Uterus (tissue), 4 donors: ENCODE data around the gene LDLRAD4. TPM values are rescaled to one million over a fixed set of nuclear protein-coding genes. Genes with fewer than 3 reads are reported as not detected.

Experiments used
- DNase-seq, 2 donors: peaks; one replicate each; pipeline ENCODE4 v3.0.0-alpha.2; 2019 to 2020
- H3K27ac ChIP-seq, 2 donors: fragments of 200-600 bp; sonication (generic); 1 replicate in 1 of 2; 2 replicates in 1 of 2; pipeline ENCODE4 v1.5.1; 2016 to 2018
- H3K27me3 ChIP-seq, 2 donors: fragments of 200-600 bp; sonication (generic); one replicate each; pipeline ENCODE4 v1.5.1; 2018 to 2019; ENCODE audit warnings: control low read depth in 1 of 2
- H3K36me3 ChIP-seq, 2 donors: fragments of 200-600 bp; sonication (generic); one replicate each; pipeline ENCODE4 v1.5.1; 2019; ENCODE audit warnings: control low read depth in 1 of 2
- H3K4me1 ChIP-seq, 2 donors: fragments of 200-600 bp; sonication (generic); one replicate each; pipeline ENCODE4 v1.5.1; 2018 to 2019; ENCODE audit warnings: control low read depth in 1 of 2
- H3K4me3 ChIP-seq, 2 donors: fragments of 200-600 bp; sonication (generic); 1 replicate in 1 of 2; 2 replicates in 1 of 2; pipeline ENCODE4 v1.5.1; 2018 to 2019; ENCODE audit warnings: mild to moderate bottlenecking in 1 of 2
- H3K9me3 ChIP-seq, 2 donors: fragments of 200-600 bp; sonication (generic); one replicate each; pipeline ENCODE4 v1.5.1; 2019; ENCODE audit warnings: control low read depth in 1 of 2
- CTCF ChIP-seq, 4 experiments: fragments of 200-600 bp in 2 of 4; fragments of 450-650 bp in 2 of 4; sonication (generic) in 2 of 4; IDR thresholded peaks; one replicate each; pipeline ENCODE4 v1.5.1; 2016 to 2019; ENCODE audit warnings: antibody characterized with exemption in 4 of 4, mild to moderate bottlenecking in 2 of 4, moderate library complexity in 1 of 4
- POLR2A ChIP-seq, 2 donors: fragments of 450-650 bp; IDR thresholded peaks; one replicate each; pipeline ENCODE4 v1.6.1; 2016; ENCODE audit warnings: antibody characterized with exemption in 2 of 2, mild to moderate bottlenecking in 1 of 2, moderate library complexity in 1 of 2
- intact Hi-C: fragments of 100-400 bp; cut with DNase I; formaldehyde crosslinking; loops from one replicate; pipeline ENCODE4 v1.15.1; 2023; ENCODE audit warnings: low total_unique reads
- total RNA-seq, 4 donors: library from RNA; depleted of rRNA in 3 of 4; stranded (reverse); fragments of >200 nt in 3 of 4; gene quantifications; one replicate each; pipeline versions ENCODE4 v1.1.0 to v1.2.4, GENCODE V29; 2014 to 2023
- donor health status: DM: yes; HTN: yes; CAD: no.

Gene LDLRAD4
- total RNA-seq, 4 donors from 2014 or later, result 23.8 to 82.2 (median 39.3) TPM

- no peaks in the 10 kb centered on the region for H3K9me3 ChIP-seq
- no peak overlapping the region for H3K4me3 ChIP-seq
- intact Hi-C loops, result no loop called here
- H3K27ac ChIP-seq, result no peak overlapping the region
- TF ChIP-seq CTCF (IDR thresholded peaks at IDR 0.05), result no peak
- no peak for TF ChIP-seq POLR2A (IDR thresholded peaks at IDR 0.05)
- no peaks in the 10 kb centered on the region for H3K4me1 ChIP-seq
- no peaks in the 10 kb centered on the region for H3K27me3 ChIP-seq
- no peaks in the 10 kb centered on the region for H3K36me3 ChIP-seq
- DNase-seq, result no peak
Measured at GRCh38 chr18:13625355-13625754, 406.8 kb downstream of the LDLRAD4 start.

- TF ChIP-seq POLR2A (IDR thresholded peaks at IDR 0.05) (no peak), CTCF (IDR thresholded peaks at IDR 0.05) (no peak)
- no peaks in the 10 kb centered on the region for H3K9me3 ChIP-seq
- H3K27ac ChIP-seq, result no peak overlapping the region
- H3K4me1 ChIP-seq, result no peaks in the 10 kb centered on the region
- H3K36me3 ChIP-seq, result no peaks in the 10 kb centered on the region
- H3K4me3 ChIP-seq, result no peak overlapping the region
- DNase-seq, result no peak
- intact Hi-C loops, result no loop called here
- no peaks in the 10 kb centered on the region for H3K27me3 ChIP-seq
Measured at GRCh38 chr18:13625843-13626543, 407.4 kb downstream of the LDLRAD4 start.

- no peak for DNase-seq
- H3K9me3 ChIP-seq, result no peaks in the 10 kb centered on the region
- TF ChIP-seq CTCF (IDR thresholded peaks at IDR 0.05) (no peak), POLR2A (IDR thresholded peaks at IDR 0.05) (no peak)
Measured at GRCh38 chr18:13626544-13626908, 408.0 kb downstream of the LDLRAD4 start.

GRCh38 chr18:13627639-13628038 is 409.1 kb downstream of the LDLRAD4 start:
- intact Hi-C loops, result no loop called here
- Histone ChIP-seq H3K27me3 (no peaks in the 10 kb centered on the region), H3K9me3 (no peaks in the 10 kb centered on the region), H3K4me3 (no peak overlapping the region), H3K36me3 (no peaks in the 10 kb centered on the region), H3K4me1 (no peaks in the 10 kb centered on the region), H3K27ac (no peak overlapping the region)
- DNase-seq, result no peak
- TF ChIP-seq POLR2A (IDR thresholded peaks at IDR 0.05) (no peak), CTCF (IDR thresholded peaks at IDR 0.05) (no peak)

More at GRCh38 chr18:13626544-13626908, 408.0 kb downstream of the LDLRAD4 start:
- intact Hi-C loops, result no loop called here
- no peaks in the 10 kb centered on the region for H3K4me1 ChIP-seq
- H3K36me3 ChIP-seq, result no peaks in the 10 kb centered on the region
- H3K27me3 ChIP-seq, result no peaks in the 10 kb centered on the region
- no peak overlapping the region for H3K4me3 ChIP-seq
- H3K27ac ChIP-seq, result no peak overlapping the region

GRCh38 chr18:13628211-13628610 is 409.7 kb downstream of the LDLRAD4 start:
- intact Hi-C loops, result no loop called here
- no peak for DNase-seq
- H3K9me3 ChIP-seq, result no peaks in the 10 kb centered on the region

More at GRCh38 chr18:13628211-13628610, 409.7 kb downstream of the LDLRAD4 start:
- no peaks in the 10 kb centered on the region for H3K27me3 ChIP-seq
- H3K36me3 ChIP-seq, result no peaks in the 10 kb centered on the region
- no peak overlapping the region for H3K27ac ChIP-seq
- H3K4me1 ChIP-seq, result no peaks in the 10 kb centered on the region
- no peak overlapping the region for H3K4me3 ChIP-seq
- TF ChIP-seq POLR2A (IDR thresholded peaks at IDR 0.05) (no peak), CTCF (IDR thresholded peaks at IDR 0.05) (no peak)
